ENCODE data around the gene ZFYVE27.

DNA sequence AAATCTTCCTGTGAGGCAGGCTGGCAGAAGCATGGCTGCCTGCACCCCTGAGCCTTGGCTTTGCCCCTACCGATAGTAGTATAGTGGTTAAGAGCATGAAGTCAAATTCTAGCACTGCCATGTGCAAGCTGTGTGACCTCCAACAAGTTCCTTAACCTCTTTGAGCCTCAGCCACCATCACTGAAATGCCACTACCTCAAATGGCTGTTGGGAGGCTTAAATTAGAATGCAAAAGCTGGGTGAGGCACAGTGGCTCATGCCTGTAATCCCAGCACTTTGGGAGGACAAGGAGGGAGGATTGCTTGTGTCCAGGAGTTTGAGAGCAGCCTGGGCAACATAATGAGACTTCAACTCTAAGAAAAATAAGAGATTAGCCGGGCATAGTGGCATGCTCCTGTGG is 26.5 kb downstream of the ZFYVE27 start:
- TF ChIP-seq, protein P1, sequence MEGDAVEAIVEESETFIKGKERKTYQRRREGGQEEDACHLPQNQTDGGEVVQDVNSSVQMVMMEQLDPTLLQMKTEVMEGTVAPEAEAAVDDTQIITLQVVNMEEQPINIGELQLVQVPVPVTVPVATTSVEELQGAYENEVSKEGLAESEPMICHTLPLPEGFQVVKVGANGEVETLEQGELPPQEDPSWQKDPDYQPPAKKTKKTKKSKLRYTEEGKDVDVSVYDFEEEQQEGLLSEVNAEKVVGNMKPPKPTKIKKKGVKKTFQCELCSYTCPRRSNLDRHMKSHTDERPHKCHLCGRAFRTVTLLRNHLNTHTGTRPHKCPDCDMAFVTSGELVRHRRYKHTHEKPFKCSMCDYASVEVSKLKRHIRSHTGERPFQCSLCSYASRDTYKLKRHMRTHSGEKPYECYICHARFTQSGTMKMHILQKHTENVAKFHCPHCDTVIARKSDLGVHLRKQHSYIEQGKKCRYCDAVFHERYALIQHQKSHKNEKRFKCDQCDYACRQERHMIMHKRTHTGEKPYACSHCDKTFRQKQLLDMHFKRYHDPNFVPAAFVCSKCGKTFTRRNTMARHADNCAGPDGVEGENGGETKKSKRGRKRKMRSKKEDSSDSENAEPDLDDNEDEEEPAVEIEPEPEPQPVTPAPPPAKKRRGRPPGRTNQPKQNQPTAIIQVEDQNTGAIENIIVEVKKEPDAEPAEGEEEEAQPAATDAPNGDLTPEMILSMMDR (IDR thresholded peaks at IDR 0.05), result no peak
- TF ChIP-seq POLR2AphosphoS5 (IDR thresholded peaks at IDR 0.05), result no peak

All from suprapubic skin (tissue), 3 donors.